ENCODE results near the gene FUZ.

Gene FUZ

DNA sequence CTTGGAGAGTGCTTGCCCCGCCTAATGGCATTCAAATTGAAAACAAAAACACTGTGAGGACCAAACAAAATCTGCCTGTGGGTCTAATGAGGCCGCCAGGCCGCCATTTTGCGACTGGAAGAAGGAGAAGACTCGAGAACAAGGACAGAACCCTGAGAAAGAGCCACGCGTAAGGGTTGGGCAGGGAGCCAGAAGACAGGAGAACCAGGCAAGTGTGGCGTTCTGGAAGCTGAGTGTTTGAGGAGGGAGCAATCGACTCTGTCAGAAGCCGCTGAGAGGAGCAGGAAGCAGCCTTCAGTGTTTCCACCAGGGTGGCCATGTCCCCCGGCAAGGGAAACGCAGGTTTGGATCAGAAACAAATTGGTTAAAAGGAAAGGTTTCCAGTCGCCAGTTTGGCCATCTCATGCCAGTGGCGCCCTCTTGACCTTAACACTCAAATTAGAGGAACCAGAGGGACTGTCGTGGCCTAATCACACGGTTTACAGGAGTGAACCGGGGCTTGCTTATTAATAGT is 27.7 kb upstream of the FUZ start:
- Histone ChIP-seq H3K27me3 (replicated peaks; ENCODE audit: control insufficient read depth, insufficient read depth, low read length, poor library complexity, severe bottlenecking) (no peaks in the 10 kb centered on the region), H3K36me3 (ENCODE audit: control insufficient read depth, insufficient read depth, low read length) (peaks cover 26% of the 10 kb centered on the region)

GRCh38 chr19:49840321-49840720 is 27.2 kb upstream of the FUZ start:
- no peak for DNase-seq
- H3K4me3 ChIP-seq (ENCODE audit: insufficient read depth, low read depth, low read length, poor library complexity, severe bottlenecking), result no peak overlapping the region
- H3K36me3 ChIP-seq (ENCODE audit: control insufficient read depth, insufficient read depth, low read length), result peaks cover 30% of the 10 kb centered on the region
- H3K27ac ChIP-seq (ENCODE audit: insufficient read depth, low read length, poor library complexity, severe bottlenecking), result no peak overlapping the region
- H3K4me1 ChIP-seq (ENCODE audit: control insufficient read depth, insufficient read depth, low read length, poor library complexity, severe bottlenecking), result no peaks in the 10 kb centered on the region
- H3K9me3 ChIP-seq (ENCODE audit: control insufficient read depth, low read length), result no peaks in the 10 kb centered on the region
- no peaks in the 10 kb centered on the region for H3K27me3 ChIP-seq (replicated peaks; ENCODE audit: control insufficient read depth, insufficient read depth, low read length, poor library complexity, severe bottlenecking)

More for the DNA sequence above, 27.7 kb upstream of the FUZ start:
- Histone ChIP-seq H3K4me1 (ENCODE audit: control insufficient read depth, insufficient read depth, low read length, poor library complexity, severe bottlenecking) (no peaks in the 10 kb centered on the region), H3K27ac (ENCODE audit: insufficient read depth, low read length, poor library complexity, severe bottlenecking) (no peak overlapping the region), H3K4me3 (ENCODE audit: insufficient read depth, low read depth, low read length, poor library complexity, severe bottlenecking) (no peak overlapping the region), H3K9me3 (ENCODE audit: control insufficient read depth, low read length) (no peaks in the 10 kb centered on the region)
- no peak for DNase-seq

GRCh38 chr19:49839713-49840112 is 26.6 kb upstream of the FUZ start:
- H3K27ac ChIP-seq (ENCODE audit: insufficient read depth, low read length, poor library complexity, severe bottlenecking), result no peak overlapping the region
- H3K36me3 ChIP-seq (ENCODE audit: control insufficient read depth, insufficient read depth, low read length), result peaks cover 36% of the 10 kb centered on the region

GRCh38 chr19:49838885-49839588 is 25.9 kb upstream of the FUZ start:
- H3K4me1 ChIP-seq (ENCODE audit: control insufficient read depth, insufficient read depth, low read length, poor library complexity, severe bottlenecking), result no peaks in the 10 kb centered on the region
- peaks cover 43% of the 10 kb centered on the region for H3K36me3 ChIP-seq (ENCODE audit: control insufficient read depth, insufficient read depth, low read length)
- H3K27ac ChIP-seq (ENCODE audit: insufficient read depth, low read length, poor library complexity, severe bottlenecking), result no peak overlapping the region
- no peaks in the 10 kb centered on the region for H3K9me3 ChIP-seq (ENCODE audit: control insufficient read depth, low read length)
- no peak overlapping the region for H3K4me3 ChIP-seq (ENCODE audit: insufficient read depth, low read depth, low read length, poor library complexity, severe bottlenecking)
- no peaks in the 10 kb centered on the region for H3K27me3 ChIP-seq (replicated peaks; ENCODE audit: control insufficient read depth, insufficient read depth, low read length, poor library complexity, severe bottlenecking)
- DNase-seq, result no peak

More at GRCh38 chr19:49839713-49840112, 26.6 kb upstream of the FUZ start:
- Histone ChIP-seq H3K4me3 (ENCODE audit: insufficient read depth, low read depth, low read length, poor library complexity, severe bottlenecking) (no peak overlapping the region), H3K9me3 (ENCODE audit: control insufficient read depth, low read length) (no peaks in the 10 kb centered on the region), H3K4me1 (ENCODE audit: control insufficient read depth, insufficient read depth, low read length, poor library complexity, severe bottlenecking) (no peaks in the 10 kb centered on the region), H3K27me3 (replicated peaks; ENCODE audit: control insufficient read depth, insufficient read depth, low read length, poor library complexity, severe bottlenecking) (no peaks in the 10 kb centered on the region)
- DNase-seq, result no peak

GRCh38 chr19:49837425-49837824 is 24.3 kb upstream of the FUZ start:
- no peaks in the 10 kb centered on the region for H3K27me3 ChIP-seq (replicated peaks; ENCODE audit: control insufficient read depth, insufficient read depth, low read length, poor library complexity, severe bottlenecking)
- H3K36me3 ChIP-seq (ENCODE audit: control insufficient read depth, insufficient read depth, low read length), result peaks cover 57% of the 10 kb centered on the region
- no peaks in the 10 kb centered on the region for H3K9me3 ChIP-seq (ENCODE audit: control insufficient read depth, low read length)

GRCh38 chr19:49837009-49837310 is 23.9 kb upstream of the FUZ start:
- Histone ChIP-seq H3K9me3 (ENCODE audit: control insufficient read depth, low read length) (no peaks in the 10 kb centered on the region), H3K4me1 (ENCODE audit: control insufficient read depth, insufficient read depth, low read length, poor library complexity, severe bottlenecking) (no peaks in the 10 kb centered on the region), H3K27ac (ENCODE audit: insufficient read depth, low read length, poor library complexity, severe bottlenecking) (no peak overlapping the region), H3K4me3 (ENCODE audit: insufficient read depth, low read depth, low read length, poor library complexity, severe bottlenecking) (no peak overlapping the region), H3K36me3 (ENCODE audit: control insufficient read depth, insufficient read depth, low read length) (peaks cover 61% of the 10 kb centered on the region), H3K27me3 (replicated peaks; ENCODE audit: control insufficient read depth, insufficient read depth, low read length, poor library complexity, severe bottlenecking) (no peaks in the 10 kb centered on the region)
- DNase-seq, result no peak

More at GRCh38 chr19:49837425-49837824, 24.3 kb upstream of the FUZ start:
- H3K27ac ChIP-seq (ENCODE audit: insufficient read depth, low read length, poor library complexity, severe bottlenecking), result no peak overlapping the region
- no peak for DNase-seq
- H3K4me3 ChIP-seq (ENCODE audit: insufficient read depth, low read depth, low read length, poor library complexity, severe bottlenecking), result no peak overlapping the region
- H3K4me1 ChIP-seq (ENCODE audit: control insufficient read depth, insufficient read depth, low read length, poor library complexity, severe bottlenecking), result no peaks in the 10 kb centered on the region

DNA sequence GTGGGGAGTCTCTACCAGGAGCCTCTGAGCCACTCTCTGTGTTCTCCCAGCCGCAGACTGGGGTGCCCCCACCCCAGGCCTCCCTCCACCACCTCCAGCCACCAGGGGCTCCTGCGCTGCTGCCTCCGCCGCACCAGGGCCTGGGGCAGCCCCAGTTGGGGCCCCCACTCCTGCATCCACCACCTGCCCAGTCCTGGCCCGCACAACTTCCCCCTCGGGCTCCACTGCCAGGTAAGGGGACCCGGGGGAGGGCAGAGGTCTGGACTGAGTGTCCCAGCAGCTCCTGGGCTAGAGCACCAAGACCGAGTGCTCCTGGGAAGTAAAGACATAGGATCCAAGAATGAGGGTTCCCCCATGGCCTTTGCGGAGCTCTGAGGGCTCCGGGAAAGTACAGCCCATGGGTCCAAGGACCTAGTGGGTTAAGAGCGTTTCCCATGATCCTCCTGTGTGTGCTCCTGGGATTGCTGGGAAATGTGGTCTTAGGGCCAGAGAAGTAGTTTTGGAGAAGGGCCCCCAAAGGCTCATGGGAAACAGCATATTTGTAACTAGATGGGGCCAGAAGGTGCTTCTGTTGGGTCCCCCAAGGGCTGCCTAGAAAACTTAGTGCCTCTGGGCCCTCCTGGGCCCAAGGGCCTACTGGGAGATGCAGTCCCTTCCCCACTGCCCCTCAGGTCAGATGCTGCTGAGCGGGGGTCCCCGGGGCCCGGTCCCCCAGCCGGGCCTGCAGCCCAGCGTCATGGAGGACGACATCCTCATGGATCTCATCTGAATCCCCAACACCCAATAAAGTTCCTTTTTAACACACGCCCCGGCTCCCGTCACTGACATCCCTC is 23.3 kb upstream of the FUZ start:
- Histone ChIP-seq H3K36me3 (ENCODE audit: control insufficient read depth, insufficient read depth, low read length) (peaks cover 67% of the 10 kb centered on the region), H3K4me1 (ENCODE audit: control insufficient read depth, insufficient read depth, low read length, poor library complexity, severe bottlenecking) (no peaks in the 10 kb centered on the region), H3K27me3 (replicated peaks; ENCODE audit: control insufficient read depth, insufficient read depth, low read length, poor library complexity, severe bottlenecking) (no peaks in the 10 kb centered on the region), H3K9me3 (ENCODE audit: control insufficient read depth, low read length) (no peaks in the 10 kb centered on the region), H3K27ac (ENCODE audit: insufficient read depth, low read length, poor library complexity, severe bottlenecking) (no peak overlapping the region), H3K4me3 (ENCODE audit: insufficient read depth, low read depth, low read length, poor library complexity, severe bottlenecking) (no peak overlapping the region)
- no peak for DNase-seq

GRCh38 chr19:49835562-49835961 is 22.5 kb upstream of the FUZ start:
- Histone ChIP-seq H3K9me3 (ENCODE audit: control insufficient read depth, low read length) (no peaks in the 10 kb centered on the region), H3K27me3 (replicated peaks; ENCODE audit: control insufficient read depth, insufficient read depth, low read length, poor library complexity, severe bottlenecking) (no peaks in the 10 kb centered on the region), H3K4me3 (ENCODE audit: insufficient read depth, low read depth, low read length, poor library complexity, severe bottlenecking) (no peak overlapping the region), H3K36me3 (ENCODE audit: control insufficient read depth, insufficient read depth, low read length) (peaks cover 75% of the 10 kb centered on the region), H3K4me1 (ENCODE audit: control insufficient read depth, insufficient read depth, low read length, poor library complexity, severe bottlenecking) (no peaks in the 10 kb centered on the region), H3K27ac (ENCODE audit: insufficient read depth, low read length, poor library complexity, severe bottlenecking) (no peak overlapping the region)
- no peak for DNase-seq

- peaks cover 80% of the 10 kb centered on the region for H3K36me3 ChIP-seq (ENCODE audit: control insufficient read depth, insufficient read depth, low read length)
- no peak for DNase-seq
- H3K4me3 ChIP-seq (ENCODE audit: insufficient read depth, low read depth, low read length, poor library complexity, severe bottlenecking), result no peak overlapping the region
- no peaks in the 10 kb centered on the region for H3K9me3 ChIP-seq (ENCODE audit: control insufficient read depth, low read length)
- H3K27me3 ChIP-seq (replicated peaks; ENCODE audit: control insufficient read depth, insufficient read depth, low read length, poor library complexity, severe bottlenecking), result no peaks in the 10 kb centered on the region
- no peaks in the 10 kb centered on the region for H3K4me1 ChIP-seq (ENCODE audit: control insufficient read depth, insufficient read depth, low read length, poor library complexity, severe bottlenecking)
- no peak overlapping the region for H3K27ac ChIP-seq (ENCODE audit: insufficient read depth, low read length, poor library complexity, severe bottlenecking)
These were observed 20.5 kb upstream of the FUZ start for GRCh38 chr19:49833599-49833998.

GRCh38 chr19:49832556-49832955 is 19.5 kb upstream of the FUZ start:
- H3K4me1 ChIP-seq (ENCODE audit: control insufficient read depth, insufficient read depth, low read length, poor library complexity, severe bottlenecking), result no peaks in the 10 kb centered on the region
- H3K4me3 ChIP-seq (ENCODE audit: insufficient read depth, low read depth, low read length, poor library complexity, severe bottlenecking), result no peak overlapping the region
- no peak overlapping the region for H3K27ac ChIP-seq (ENCODE audit: insufficient read depth, low read length, poor library complexity, severe bottlenecking)
- H3K36me3 ChIP-seq (ENCODE audit: control insufficient read depth, insufficient read depth, low read length), result peaks cover 76% of the 10 kb centered on the region
- DNase-seq, result no peak
- H3K9me3 ChIP-seq (ENCODE audit: control insufficient read depth, low read length), result no peaks in the 10 kb centered on the region
- no peaks in the 10 kb centered on the region for H3K27me3 ChIP-seq (replicated peaks; ENCODE audit: control insufficient read depth, insufficient read depth, low read length, poor library complexity, severe bottlenecking)

All from effector memory CD4-positive, alpha-beta T cell (primary cell).